GM12873 (cell line): ENCODE results near the gene PIGU.

Experiments
- TF ChIP-seq, protein P1 (sequence below): IDR thresholded peaks from 2 replicates; pipeline ENCODE4 v1.5.1; 2012; ENCODE audit warnings: low read depth, mild to moderate bottlenecking, moderate library complexity, low read length, control low read depth; ENCODE audit not compliant: insufficient read depth; ENCODE audit errors: missing control alignments

The PIGU gene

DNA sequence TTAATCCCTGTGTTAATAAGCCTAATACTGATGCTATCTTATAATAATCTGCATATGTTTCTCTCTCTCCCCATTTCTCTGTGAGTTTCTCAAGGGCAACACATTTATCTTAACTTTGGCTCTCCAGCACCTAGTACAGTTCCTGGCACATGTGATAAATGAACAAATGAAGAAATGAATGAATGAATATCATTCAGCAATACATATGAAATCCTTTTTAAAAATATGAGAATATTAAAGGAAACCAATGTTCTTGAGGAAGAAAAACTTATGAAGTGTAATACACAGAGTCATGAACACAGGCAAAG lies 55.9 kb downstream of the PIGU start:
- TF ChIP-seq, protein P1, sequence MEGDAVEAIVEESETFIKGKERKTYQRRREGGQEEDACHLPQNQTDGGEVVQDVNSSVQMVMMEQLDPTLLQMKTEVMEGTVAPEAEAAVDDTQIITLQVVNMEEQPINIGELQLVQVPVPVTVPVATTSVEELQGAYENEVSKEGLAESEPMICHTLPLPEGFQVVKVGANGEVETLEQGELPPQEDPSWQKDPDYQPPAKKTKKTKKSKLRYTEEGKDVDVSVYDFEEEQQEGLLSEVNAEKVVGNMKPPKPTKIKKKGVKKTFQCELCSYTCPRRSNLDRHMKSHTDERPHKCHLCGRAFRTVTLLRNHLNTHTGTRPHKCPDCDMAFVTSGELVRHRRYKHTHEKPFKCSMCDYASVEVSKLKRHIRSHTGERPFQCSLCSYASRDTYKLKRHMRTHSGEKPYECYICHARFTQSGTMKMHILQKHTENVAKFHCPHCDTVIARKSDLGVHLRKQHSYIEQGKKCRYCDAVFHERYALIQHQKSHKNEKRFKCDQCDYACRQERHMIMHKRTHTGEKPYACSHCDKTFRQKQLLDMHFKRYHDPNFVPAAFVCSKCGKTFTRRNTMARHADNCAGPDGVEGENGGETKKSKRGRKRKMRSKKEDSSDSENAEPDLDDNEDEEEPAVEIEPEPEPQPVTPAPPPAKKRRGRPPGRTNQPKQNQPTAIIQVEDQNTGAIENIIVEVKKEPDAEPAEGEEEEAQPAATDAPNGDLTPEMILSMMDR, result no peak

GRCh38 chr20:34618676-34619075 lies 58.2 kb downstream of the PIGU start:
- TF ChIP-seq, protein P1, result no peak

DNA sequence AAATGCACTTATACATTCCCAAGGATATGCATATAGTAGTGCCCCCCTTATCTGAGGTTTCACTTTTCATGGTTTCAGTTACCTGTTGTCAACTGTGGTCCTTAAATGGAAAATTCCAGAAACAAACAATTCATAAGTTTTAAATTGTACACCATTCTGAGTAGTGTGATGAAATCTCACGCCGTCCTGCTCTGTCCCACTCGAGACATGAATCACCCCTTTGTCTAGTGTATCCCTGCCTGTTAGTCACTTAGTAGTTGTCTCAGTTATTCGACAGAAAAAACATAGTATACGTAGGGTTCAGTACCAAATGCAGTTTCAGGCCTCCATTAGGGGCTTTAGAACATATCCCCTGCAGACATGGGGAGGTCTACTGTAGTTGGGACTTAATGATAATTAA lies 61.4 kb downstream of the PIGU start:
- TF ChIP-seq, protein P1, result no peak

DNA sequence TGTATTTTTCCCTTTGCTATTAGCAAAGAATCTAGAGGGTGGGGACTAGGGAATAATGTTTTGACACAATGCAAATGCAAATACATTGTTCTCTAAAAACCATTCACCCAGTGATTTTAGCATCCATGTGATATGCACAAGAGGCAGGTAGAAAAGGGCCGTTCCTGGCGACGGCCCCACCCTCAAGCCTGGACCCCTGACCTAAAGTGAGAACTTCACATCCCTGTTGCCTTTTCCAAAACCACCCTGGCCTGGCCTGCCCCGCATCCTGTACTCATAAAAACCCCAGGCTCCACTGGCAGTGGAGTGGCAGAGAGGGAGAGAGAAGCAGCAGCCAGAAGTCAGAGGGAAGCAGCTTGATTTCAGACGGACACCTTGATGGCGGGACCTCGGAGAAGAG lies 69.8 kb downstream of the PIGU start:
- TF ChIP-seq, protein P1, result no peak

DNA sequence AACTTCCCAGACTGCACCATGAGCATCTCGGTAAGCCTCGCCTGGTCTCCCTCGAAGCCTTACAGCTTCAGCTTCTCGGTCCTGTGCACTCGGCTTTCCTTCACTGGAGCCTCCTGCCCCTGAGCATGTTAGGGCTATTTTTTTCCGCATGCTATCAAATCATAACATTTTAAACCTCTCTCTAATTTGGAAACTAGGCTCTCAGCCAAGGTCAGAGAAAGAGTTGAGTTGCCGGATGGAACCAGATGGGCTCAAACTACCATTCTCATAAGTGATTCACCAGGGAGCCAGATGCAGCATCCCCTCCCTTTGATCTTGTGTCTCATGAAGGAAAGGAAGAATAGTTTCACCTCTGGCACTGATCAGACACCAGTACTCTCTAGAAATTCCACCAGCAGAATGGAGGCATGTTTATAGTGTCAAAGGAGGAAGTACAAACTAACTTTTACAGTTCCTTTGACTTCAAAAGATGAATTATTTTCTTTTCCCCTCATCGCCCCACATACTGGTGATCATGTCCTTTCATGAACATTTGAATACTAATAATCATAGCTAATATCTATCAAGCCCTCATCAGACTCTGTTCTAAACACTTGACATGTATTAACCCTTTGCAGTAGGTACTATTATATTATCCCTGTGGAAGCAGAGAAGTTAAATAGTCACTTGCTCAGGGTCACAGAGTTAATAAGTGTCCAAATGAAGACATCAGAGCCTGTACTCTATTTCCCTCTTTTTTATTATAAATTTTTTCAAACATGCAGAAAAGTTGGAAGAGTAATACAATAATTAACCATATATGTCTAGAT lies 71.7 kb downstream of the PIGU start:
- TF ChIP-seq, protein P1, result no peak

DNA sequence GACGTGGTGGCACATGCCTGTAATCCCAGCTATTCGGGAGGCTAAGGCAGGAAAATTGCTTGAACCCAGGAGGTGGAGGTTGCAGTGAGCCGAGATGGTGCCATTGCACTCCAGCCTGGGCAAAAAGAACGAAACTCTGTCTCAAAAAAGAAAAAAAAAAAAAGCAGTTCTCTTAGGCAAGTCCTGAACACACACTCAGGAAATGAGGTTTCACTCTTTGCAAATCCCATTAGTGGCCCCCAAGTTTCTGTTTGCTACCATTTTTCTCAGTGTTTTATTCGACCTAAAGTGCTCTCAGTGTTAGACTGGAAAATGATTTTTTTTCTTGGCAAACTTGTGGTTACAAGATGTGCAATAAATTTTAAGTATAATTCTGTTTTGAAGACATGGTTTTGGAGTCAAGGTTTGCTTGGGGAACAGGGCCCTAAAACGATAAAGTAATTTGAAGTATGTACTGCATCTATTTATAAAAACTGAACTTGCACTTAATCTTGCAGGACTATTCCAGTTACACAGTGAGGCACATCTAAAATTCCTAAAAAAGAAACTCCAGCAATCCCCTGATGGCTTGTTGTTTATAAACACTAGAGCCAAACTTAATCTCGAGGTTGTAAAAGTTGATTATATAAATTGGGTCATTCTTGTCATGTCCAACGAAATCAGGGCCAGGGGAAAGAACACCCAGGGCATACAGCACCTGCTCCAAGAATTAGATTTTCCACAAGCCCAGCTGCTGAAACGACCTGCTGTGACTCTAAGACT lies 75.8 kb downstream of the PIGU start:
- TF ChIP-seq, protein P1, result no peak

- TF ChIP-seq, protein P1, result no peak
These were observed 81.3 kb downstream of the PIGU start for GRCh38 chr20:34595377-34596184.
